Pons (tissue), 1 donor: ENCODE data around the gene URB2.

Source experiments
- DNase-seq: peaks from one replicate; pipeline ENCODE4 v3.0.0-alpha.2; 2016; ENCODE audit warnings: low spot score

Gene URB2

GRCh38 chr1:229645324-229645993 lies 19.4 kb downstream of the URB2 start:
- no peak for DNase-seq

GRCh38 chr1:229648406-229648805 lies 22.4 kb downstream of the URB2 start:
- no peak for DNase-seq

DNA sequence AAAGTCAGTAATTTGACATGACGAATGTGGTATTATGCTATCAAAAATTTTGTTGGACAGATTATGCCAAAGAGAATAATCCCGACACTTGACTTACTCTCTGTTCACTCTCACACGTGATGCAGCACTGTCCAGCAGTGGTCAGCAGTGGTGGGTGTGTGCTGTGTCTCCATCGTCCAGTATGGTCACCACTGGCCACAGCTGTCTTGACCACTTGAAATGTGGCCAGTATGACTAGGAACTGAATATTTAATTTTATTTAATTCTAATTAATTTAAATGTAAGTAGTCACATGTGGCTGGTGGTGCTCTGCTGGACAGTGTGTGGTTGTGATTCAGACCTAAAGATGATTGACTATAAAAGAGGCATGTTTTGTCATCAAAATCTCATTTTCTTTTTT lies 24.0 kb downstream of the URB2 start:
- no peak for DNase-seq

- no peak for DNase-seq
Measured at GRCh38 chr1:229651546-229651945, 25.5 kb downstream of the URB2 start.

- DNase-seq: no peak
Measured at GRCh38 chr1:229653420-229653819, 27.4 kb downstream of the URB2 start.

DNA sequence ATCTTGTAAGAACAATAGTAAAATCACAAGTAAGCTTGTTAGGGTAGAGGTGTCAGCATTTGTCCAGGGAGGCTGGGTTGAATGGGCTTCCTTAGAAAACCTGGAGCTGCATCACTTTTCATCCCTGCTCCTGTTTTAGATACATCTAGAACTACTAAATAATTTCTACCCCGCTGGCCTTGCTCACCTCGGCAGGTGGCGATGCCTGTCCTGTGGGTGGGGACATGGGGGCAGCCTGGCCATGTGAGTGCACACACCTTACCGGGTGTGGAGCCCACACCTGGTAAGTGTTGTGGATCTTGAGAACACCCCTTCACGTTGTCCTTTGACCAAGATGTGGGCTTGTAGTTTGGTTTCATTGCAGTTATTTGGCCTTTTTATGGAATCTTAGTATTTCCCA lies 29.7 kb downstream of the URB2 start:
- DNase-seq: no peak

GRCh38 chr1:229657993-229658755 lies 32.1 kb downstream of the URB2 start:
- DNase-seq: no peak

DNA sequence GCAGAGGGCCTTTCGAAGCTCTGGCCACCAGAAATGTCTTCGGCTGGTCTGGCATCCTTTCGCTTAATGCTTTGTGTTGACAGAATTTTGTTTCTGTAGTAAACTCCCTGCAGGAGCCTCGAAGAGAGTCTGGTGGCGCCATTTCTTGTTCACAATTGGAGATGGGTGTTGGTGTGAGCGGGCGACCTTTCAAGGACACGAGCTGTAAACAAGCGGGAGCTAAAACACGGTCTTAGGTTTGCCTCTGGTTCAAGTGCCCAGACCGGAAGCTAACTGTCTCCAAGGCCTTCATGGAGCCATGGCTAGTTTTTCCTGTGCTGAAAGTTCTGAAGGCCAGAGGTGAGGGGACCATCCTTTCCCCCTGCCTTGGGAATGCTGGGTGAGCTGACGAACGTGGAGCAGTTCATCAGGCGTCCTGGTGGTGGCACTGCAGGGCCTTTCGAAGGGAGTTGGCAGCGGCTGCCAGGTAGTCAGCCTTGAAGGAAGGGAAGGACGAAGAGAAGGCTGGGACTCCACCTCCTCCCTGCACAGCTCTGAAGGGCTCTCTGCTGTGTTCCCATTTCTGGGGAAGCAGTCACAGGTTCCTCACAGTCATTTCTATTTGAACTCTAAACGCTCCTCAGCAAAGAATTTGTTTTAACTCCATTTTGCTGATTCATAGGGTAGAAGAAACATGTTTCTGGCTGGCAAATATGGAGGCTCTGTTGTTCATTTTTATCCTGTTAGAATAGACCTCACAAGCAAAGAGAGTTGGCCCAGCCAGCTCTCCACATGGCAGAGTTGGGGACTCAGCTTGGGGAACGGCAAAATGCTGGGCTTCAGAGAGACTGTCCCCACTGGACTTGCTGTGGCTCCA lies 35.2 kb downstream of the URB2 start:
- DNase-seq: peak; percentile 84

GRCh38 chr1:229661897-229662296 lies 35.9 kb downstream of the URB2 start:
- no peak for DNase-seq

GRCh38 chr1:229664133-229664689 lies 38.2 kb downstream of the URB2 start:
- peak; percentile 80 for DNase-seq

GRCh38 chr1:229665912-229666558 lies 40.0 kb downstream of the URB2 start:
- DNase-seq: peak; percentile 81

- DNase-seq: no peak
Measured at GRCh38 chr1:229666585-229666984, 40.5 kb downstream of the URB2 start.

DNA sequence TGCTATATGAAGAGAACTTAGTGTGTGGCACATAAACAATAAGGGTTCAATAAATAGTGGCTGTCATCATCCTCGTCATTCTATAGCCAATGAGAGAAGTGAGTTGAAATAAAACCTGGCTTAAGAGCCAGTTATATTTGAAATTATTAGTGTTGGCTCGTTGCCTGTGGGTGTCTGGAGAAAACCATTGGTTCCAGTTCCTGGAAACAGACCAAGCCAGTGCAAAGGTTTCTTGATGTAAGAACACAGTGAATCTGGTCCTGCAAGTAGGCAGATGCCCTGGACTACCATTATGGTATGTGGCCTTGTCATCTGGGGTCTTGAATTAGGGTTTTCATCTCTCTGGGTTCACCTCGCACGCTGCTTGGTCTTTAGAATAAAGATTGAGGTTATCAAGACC lies 43.3 kb downstream of the URB2 start:
- DNase-seq: no peak

GRCh38 chr1:229671310-229671709 lies 45.3 kb downstream of the URB2 start:
- no peak for DNase-seq

- no peak for DNase-seq
Measured at GRCh38 chr1:229672246-229672645, 46.2 kb downstream of the URB2 start.

DNA sequence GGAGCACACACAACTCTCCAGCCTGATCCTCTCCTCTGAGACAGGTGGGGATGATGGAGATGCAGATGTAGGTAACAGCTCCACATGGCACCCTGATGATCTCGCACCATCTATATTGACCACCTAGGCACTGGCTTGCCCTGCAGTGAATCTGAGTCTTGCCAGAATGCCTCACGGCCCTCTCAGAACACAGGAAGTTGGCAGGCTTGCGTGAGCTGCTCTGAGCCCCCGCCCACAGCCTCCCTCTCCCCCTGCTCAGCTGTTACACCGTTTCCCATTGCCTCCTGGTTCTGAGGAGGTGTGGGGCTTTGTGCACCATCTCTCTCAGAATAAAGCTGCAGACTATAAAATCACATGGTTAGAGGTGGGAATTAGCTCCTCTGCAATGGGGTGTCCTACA lies 48.0 kb downstream of the URB2 start:
- no peak for DNase-seq

- no peak for DNase-seq
Measured at GRCh38 chr1:229675396-229675795, 49.3 kb downstream of the URB2 start.

DNA sequence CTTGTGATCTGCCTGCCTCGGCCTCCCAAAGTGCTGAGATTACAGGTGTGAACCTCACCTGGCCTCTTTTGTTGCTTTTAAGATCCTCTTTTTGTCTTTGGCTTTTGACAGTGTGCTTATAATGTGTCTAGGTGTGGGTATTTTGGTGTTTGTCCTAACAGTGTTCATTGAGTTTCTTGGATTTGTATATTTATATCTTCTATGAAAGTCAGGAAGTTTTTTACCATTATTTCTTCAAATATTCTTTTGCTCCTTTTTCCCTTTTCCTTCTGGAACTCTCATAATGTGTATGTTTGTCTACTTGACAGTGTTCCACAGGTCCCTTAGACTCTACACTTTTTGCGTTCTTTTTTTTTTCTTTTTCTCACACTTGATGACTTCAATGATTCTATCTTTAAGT lies 59.1 kb downstream of the URB2 start:
- DNase-seq: no peak

DNA sequence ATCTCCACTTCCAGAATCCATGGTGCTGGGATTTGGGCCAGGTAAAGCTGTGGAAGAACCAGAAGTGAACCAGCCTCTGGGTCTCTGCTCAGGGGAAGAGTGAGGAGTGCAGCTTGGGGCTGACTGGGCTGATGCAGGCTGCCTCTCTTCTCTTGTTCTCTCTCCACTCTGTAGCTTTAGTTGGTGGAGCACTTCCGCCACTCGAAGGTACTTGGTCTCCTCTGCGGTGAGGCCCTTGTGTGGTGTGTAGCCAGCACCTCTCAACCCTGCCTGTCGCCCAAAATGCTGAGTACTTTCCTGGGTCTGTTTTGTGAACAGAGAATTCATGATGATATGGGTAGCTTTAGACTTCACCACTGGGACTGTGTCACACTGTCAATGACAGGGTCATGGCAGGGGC lies 63.2 kb downstream of the URB2 start:
- no peak for DNase-seq

- DNase-seq: no peak
Measured at GRCh38 chr1:229689904-229690303, 63.9 kb downstream of the URB2 start.

DNA sequence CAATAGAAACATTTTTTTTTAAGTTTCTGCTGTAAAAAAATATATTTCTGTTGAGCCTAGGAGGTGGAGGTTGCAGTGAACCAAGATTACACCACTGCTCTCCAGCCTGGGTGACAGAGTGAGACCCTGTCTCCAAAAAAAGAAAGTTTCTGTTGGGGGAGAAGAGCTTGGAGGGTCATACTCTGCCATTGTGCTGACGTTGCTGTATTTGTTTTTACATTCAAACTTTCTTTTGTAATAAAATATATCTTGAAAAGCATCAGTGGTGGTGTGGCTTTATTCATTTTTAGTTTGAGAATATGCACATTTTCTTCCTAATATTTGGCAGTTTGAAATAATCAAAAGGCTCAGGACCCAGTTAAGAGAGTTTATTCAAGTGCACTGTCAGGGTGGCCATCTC lies 64.6 kb downstream of the URB2 start:
- no peak for DNase-seq

DNA sequence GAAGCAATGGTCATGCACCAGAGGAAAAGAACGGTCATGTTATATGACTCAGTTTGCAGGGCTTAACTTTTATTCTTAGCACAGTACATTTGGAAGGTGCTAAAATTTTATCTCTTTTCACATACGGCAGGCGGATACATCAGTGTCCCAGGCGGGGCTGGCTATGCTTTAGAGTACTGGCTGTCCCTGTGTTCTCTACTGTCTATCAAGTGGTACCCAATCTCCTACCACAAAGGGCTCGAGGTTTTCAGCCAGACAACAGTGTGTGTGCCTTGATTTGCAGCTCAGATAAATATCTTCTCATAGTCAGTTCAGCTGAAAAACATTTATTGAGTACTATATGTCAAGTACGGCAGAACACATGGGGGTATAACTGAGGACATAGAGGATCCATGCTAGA lies 65.3 kb downstream of the URB2 start:
- no peak for DNase-seq
